HG02870 (cell line): Measurements from ENCODE around the gene ZFHX3.

Experiments used
- ATAC-seq: cut with Tn5 transposase; IDR thresholded peaks from one replicate; pipeline ENCODE4 v1.9.1; 2021; ENCODE audit warnings: mild to moderate bottlenecking, moderate library complexity; ENCODE audit not compliant: unreplicated experiment

ZFHX3 gene

GRCh38 chr16:72837846-72838585 is 209.9 kb downstream of the ZFHX3 start:
- no peak for ATAC-seq

GRCh38 chr16:72836985-72837384 is 210.9 kb downstream of the ZFHX3 start:
- ATAC-seq, result no peak

GRCh38 chr16:72836181-72836580 is 211.7 kb downstream of the ZFHX3 start:
- no peak for ATAC-seq

- no peak for ATAC-seq
Measured at GRCh38 chr16:72835086-72835485, 212.8 kb downstream of the ZFHX3 start.

- no peak for ATAC-seq
Measured at GRCh38 chr16:72834499-72834898, 213.4 kb downstream of the ZFHX3 start.

GRCh38 chr16:72833969-72834368 is 214.0 kb downstream of the ZFHX3 start:
- no peak for ATAC-seq

GRCh38 chr16:72833482-72833881 is 214.4 kb downstream of the ZFHX3 start:
- ATAC-seq, result no peak

GRCh38 chr16:72832621-72833248 is 215.2 kb downstream of the ZFHX3 start:
- no peak for ATAC-seq

GRCh38 chr16:72829846-72830775 is 217.8 kb downstream of the ZFHX3 start:
- no peak for ATAC-seq

- ATAC-seq, result no peak
Measured at GRCh38 chr16:72827866-72828265, 220.1 kb downstream of the ZFHX3 start.

- ATAC-seq, result no peak
Measured at GRCh38 chr16:72825912-72826621, 221.9 kb downstream of the ZFHX3 start.

- no peak for ATAC-seq
Measured at GRCh38 chr16:72824761-72825160, 223.2 kb downstream of the ZFHX3 start.

- ATAC-seq, result no peak
Measured at GRCh38 chr16:72824027-72824426, 223.9 kb downstream of the ZFHX3 start.

- ATAC-seq, result no peak
Measured at GRCh38 chr16:72821185-72821950, 226.6 kb downstream of the ZFHX3 start.

GRCh38 chr16:72819345-72819744 is 228.6 kb downstream of the ZFHX3 start:
- no peak for ATAC-seq

GRCh38 chr16:72818236-72818845 is 229.6 kb downstream of the ZFHX3 start:
- ATAC-seq, result no peak

- ATAC-seq, result peak; percentile 86
Measured at GRCh38 chr16:72815348-72816318, 232.3 kb downstream of the ZFHX3 start.

GRCh38 chr16:72814226-72814625 is 233.7 kb downstream of the ZFHX3 start:
- no peak for ATAC-seq

- no peak for ATAC-seq
Measured at GRCh38 chr16:72812672-72813071, 235.3 kb downstream of the ZFHX3 start.
